NCI-H748 (cell line): ENCODE data around the gene C11orf21.

Experiments used
- DNase-seq: peaks from one replicate; lab custom pipeline; 2025; ENCODE audit not compliant: unreplicated experiment; lab: John Stamatoyannopoulos, UW

Gene C11orf21

DNA sequence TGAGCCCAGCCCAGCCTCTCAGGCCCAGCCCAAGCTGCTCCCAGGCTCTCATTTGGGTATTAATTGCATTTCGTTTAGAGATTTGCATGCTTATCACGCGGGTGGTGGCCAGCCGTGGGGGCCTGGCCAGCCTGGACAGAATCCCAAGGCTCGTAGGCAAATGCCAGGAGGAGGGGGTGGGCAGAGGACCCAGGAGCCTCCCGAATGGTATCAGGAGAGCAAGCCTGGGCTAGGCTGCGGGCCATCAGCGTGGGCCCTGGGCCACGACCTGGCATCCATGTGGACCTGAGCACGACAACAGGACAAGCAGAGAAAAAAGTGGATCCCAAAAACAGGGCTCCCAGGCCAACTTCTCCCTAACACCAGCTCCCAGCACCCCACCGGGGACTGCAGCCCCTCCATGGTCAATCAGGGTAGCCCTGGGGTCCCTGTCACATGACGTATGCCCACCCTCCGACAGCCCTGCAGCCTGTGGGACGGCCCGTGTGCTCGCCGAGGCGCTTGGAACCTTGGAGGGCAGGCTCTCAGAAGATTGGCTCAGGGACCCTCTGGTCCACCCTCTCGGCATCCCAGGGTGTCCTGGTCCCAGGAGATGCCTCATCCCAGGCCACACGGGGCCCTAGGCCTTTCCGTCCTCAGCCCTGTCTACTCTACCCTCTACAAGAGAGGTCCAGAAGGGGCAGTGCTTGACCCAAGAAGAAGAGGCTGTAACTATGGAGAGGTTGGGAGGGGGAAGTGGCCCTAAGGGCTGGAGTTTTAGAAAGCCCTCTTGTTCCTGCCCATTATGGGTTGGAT lies 40.1 kb downstream of the C11orf21 start:
- DNase-seq = no peak

DNA sequence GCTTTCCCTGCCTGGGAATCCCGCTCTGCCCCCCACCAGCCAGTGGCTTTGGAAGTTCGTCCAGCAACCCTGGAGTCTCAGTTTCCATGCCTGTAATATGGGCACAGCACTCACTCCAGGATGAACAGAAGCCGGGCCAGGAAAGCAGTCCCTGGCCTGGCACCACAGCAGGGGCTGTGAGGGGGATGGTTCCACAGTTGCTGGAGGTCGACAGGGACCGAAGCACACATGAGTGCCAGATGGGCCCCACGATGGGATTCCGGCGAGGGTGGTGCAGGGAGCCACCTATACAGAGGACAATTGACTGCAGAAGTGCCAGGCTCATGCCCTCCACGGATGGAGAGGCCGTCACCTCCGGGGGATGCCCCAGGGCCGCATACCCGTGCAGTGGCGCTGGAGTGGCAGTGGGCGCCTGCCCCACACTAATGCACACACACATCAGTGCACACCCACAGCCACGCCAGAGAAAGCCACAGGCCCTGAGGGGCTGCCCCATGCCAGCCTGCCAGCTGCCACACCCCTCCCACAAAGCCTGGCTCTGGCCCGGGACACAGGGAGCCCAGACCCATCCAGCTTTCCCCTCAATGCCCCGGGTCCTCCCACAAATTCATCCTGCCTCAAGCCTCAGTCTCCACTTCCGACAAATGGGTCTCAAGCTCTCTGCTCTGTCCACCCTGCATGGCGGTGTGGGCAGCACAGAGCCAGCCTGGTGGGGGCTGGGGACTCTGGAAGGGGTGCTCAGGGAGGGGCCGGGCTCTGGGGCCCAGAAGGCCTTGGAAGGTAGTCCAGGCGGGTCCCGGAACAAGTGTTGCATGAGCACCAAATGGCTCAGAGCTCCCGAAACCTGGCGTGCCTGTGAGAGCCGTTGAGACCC lies 41.0 kb downstream of the C11orf21 start:
- DNase-seq = no peak

DNA sequence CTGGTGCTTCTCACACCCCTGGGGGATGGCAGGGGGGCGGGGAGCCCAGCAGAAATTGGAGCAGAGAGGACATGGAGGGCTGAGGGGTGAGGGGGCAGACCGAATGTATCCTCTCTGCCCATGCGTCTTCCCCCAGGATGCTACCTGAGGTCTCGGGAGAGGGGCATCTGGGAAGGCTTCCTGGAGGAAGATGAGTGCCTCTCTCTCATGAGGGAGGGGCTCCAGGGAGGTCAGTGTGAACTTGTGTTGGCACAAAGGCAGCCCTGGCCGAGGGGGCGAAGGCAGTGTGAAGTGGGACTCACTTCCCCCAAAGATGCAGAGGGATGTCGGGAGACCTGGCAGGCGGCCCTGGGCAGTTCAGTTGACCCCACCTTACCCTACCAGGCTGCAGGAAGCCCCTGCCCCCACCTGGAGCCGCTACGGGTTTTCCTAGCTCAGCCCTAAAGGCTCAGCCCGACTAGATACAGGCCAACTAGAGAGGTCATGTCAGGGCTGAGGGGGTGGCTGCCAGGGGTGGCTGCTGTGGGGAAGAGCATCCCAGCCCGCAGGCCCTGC lies 41.7 kb downstream of the C11orf21 start:
- no peak for DNase-seq

DNA sequence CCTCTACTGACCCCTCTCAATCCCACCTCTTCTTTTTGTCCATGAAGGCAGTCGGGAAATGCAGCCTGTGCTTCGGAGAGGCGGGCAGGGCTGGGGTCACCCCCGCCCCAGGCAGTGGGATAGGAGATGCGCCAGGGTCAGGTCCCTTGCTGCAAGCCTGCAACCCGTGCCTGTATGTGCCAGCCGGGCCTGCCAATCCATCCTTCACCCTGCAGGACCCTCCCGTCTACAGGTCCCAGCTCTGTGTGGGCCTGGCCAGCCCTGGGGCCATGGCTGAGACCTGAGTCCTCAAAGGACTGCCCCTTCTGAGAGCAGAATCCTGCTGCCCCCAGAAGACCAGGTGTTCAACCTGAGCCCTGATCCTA lies 42.3 kb downstream of the C11orf21 start:
- no peak for DNase-seq

DNA sequence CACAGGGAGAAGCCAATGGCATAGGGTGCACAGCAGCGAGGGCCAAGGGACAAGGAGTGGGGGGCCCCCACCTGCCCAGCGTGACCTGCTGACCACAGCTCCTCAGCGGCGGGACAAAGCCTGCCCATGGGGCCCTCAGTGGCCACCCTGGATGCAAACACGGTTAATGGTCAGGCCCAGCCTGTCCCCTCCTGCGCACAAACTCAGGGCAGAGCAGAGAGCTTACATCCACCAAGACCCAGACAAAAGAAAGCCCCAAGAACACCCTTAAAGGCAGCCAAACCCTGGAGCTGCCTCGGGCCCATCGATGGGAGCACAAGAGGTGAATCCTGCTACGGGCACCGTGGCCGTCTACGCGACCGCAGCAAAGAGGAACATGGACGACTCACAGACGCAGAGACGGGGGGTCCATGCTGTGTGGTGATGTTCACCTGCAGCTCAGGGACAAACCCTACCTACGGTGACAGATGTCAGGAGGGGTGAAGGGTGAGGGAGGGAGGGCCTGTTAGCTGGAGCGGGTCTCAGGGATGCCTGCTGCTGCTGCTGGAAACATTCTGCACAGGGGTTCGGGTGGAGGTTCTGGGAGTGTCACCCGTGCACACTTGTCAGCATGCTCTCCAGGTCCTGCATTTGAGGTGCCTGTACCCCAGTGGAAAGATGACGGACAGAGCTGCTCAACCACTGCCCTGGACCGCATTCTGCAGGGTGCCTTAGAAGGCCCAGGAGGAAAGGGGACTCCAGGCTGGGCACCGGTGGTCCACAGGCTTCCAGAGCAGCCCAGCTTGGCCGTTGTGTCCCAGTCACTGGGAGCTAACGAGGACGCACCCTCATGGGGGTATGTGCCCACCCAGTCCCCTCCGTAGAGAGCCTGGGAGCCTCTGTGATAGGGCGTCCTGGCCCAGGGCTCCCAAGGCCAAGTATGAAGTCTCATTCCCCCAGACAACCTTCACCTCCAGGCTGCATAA lies 42.9 kb downstream of the C11orf21 start:
- DNase-seq = no peak

DNA sequence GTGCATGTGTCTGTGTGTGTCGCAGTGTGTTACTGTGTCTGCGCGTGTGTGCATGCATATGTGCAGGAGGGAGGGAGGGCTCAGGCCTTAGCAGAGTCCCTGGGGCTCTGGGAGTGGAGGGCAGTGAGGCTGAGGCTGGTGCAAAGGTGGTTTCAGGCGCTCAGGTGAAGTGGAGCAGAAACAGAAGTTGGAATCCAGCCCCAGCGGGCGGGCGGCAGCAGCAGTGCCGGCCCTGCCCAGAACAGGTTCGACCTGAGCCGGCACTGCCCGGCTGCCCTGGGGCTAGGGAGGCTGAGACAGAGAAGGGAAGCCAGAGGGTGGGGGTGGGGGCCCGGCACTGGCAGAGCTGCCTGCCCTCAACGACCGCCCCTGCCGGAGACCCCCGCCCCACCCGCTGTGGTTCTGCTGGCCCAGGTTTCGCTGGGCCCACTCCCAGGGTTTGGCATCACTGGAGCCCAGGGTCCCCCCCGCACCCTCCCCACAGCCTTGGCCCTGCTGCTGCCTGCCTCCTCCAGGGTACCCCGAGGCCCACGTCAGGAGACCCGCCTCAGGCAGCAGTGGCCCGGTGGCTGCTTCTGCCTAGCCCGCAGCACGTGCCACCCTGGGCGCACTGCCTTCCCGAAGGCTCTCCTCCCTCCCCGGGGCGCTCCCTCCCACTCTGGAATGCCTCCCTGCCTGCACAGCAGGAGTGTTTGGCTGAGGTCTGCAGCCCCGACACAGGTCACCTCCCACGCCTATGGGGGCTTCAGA lies 44.6 kb downstream of the C11orf21 start:
- DNase-seq = no peak

DNA sequence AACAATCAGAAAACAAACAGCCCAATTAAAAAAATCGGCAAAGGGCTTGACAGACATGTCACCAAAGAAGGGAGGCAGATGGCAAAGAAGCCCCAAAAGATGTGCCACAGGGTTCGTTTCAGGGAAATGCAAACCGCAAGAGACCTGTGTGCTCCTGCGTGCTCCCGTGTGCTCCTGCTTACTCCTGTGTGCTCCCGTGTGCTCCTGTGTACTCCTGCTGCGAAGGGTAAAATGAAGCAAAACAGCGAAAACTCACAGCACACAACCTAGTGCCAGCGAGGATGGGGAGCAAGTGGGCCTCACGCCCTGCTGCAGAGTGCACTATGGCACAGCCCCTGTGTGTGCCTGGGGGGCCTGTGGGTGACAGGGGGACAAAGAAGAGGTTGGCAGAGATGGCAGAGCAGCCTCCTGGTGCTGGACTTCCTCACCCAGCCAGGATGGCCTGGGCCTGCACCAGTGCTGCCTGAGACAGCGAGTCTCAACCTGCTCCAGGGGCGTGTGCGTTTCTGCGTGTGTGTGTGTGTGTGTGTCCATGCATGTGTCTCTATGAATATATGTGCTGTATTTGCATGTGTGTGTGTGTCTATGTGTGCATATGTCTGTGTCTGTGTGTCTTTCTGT lies 45.3 kb downstream of the C11orf21 start:
- no peak for DNase-seq

DNA sequence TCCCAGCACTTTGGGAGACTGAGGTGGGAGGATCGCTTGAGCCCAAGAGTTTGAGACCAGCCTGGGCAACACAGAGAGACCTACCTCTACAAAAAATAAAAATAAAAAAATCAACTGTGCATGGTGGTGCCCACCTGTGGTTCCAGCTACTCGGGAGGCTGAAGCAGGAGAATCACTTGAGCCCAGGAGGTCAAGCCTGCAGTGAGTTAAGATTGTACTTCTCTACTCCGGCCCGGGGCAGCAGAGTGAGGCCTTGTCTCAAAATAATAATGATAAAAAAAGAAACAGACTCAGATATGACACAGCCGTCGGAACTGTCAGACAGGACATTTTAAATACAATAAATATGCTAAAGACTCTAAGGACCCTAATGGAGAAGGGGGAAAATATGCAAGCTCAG lies 49.7 kb downstream of the C11orf21 start:
- no peak for DNase-seq

DNA sequence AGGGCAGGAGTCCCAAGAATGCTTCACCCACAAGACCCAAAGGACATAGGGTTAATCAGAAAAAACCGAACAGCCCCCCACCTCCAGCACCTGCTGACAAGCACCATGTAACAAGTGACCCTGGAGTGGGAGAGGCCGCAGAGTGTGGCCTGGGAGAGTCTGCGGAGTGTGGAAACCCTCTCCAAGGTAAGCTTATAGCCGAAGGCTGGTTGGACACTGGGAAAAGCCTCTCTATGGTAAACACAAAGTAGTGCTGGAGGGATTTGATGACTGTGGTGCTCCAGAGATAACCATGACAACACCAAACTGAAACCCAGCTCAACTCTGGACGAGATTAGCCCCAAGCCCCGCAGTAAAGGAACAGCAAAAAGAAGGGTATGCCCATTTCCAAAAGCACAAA lies 50.6 kb downstream of the C11orf21 start:
- no peak for DNase-seq

DNA sequence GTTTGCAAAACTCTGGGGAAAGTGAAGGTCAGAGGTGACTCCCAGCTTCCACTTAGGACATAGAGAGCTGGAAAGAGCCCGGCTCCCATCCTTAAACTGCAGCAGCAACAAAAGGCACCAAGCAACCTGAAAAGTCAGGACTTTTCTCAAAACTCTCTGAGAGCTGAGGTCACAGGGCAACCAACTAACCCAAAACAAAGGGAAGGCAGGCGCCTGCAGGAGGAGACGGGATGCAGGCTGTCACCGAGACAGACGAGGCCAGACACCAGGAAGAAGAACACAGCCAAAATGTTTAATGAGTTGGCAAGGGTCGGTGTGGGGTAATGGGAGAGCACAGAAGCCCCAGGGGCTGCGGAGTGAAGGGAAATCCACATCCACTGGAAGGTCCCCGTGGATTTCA lies 51.2 kb downstream of the C11orf21 start:
- no peak for DNase-seq

DNA sequence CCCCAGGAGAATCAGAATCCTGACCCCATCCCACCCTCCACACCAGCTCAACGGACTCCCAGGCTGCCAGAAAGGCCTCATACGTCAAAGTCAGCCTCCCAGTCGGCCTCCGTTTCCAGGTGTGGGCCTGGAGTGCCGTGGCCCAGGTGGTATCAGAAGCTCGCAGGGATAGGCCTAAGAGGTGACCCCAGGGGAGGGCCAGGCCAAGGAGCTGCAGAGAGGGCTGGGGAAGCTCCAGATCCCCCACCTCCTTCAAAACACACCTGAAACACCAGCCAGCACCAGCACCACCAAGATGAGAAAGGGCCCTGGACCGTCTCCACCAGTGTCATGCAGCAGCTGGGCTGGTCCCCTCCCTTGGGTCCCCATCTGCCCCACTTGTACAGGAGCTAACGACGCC lies 51.7 kb downstream of the C11orf21 start:
- DNase-seq = no peak

DNA sequence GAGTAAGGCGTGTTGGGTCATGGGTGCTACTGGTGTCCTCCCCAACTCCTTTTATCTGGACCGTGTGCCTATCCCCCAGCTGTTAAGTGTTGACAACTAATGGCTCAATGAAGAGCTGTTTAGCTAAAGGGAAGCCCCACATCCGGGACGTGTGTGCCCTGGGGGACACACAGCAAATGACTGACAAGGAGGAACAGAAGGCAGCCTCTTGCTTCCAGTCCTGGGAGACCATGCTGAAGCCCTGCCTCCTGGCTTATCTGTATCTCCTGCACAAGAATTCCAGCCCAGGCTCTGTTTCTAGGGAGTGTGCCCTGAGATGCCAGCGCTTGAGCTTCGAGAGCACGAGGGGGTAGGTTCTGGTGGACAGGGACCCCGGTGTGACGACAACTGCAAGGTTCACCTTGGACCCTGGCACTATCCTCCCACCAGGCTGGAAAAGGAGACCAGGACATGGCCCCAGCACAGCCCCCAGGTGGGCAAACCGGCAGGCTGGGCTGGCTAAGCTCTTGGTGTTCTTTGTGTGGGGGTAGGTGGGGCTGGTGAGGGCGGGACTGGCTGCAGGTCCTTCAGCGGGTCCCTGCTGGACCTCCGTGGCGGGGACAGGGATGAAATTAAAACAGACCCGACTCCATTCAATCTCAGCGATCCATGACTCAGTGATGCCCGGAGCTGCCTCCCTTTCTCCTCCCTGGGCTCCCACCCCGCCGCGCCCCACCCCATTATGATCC lies 52.4 kb downstream of the C11orf21 start:
- no peak for DNase-seq

DNA sequence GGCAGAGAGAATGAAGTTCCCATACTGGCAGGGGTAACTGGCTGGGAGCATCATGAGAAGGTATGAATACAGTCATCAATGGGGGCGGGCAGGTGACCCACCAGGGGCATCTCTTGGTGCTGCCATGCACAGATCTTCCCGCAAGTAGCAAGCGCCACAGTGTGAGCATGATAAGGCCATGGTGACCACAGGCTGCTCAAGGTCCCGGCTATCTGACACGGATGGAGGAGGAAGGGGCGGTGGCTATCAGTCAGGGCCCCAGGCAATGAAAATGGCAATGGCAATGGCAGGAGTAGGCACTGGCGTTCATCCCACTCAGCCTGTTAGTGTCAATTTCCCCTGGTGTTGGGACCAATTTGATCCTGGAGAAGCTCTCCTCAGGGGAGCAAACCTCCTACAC lies 53.0 kb downstream of the C11orf21 start:
- no peak for DNase-seq

DNA sequence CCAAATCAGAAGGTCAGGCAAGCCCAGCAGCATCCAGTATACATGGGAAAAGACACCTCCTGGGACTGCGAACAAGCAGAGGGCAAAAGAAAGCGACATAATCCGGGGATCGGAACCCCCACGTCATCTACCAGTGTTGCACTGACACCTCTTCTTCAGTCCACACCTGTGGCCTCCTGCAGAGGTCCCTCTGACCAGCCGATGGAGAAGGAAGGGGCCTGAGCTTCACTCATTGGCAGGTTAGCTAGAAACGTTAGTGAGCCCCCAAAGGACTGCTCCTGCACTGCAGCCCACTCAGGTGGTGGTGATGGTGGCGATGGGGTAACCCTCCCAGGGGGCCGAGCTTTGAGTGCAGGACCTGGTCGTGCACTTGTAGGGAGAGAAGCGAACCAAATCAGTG lies 53.5 kb downstream of the C11orf21 start:
- DNase-seq = no peak

DNA sequence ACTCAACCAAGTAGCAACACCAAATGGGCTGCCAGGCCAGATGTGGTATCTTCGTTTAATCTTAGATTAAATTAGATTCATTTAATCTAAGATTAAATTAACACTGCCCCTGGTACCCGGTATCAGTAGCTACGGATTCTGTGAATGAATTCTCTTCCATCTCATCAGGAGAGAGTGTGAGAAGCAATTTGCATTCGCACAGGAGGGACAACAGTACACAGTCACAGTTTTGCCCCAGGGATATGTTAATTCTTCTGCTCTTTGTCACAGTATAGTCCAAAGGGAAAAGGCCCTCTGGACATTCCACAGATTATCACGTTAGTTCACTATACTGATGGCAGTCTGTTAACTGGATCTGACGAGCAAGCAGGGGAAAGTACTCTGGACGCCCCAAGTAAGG lies 54.2 kb downstream of the C11orf21 start:
- DNase-seq = no peak
